ENCODE data around the gene ORC4.

Gene ORC4

GRCh38 chr2:147910990-147911473 is 109.5 kb downstream of the ORC4 start:
- Histone ChIP-seq H3K27me3 (no peaks in the 10 kb centered on the region), H3K9me3 (no peaks in the 10 kb centered on the region), H3K4me3 (ENCODE audit: low read depth in 1 of 2, low read length in 1 of 2) (no peak overlapping the region), H3K36me3 (no peaks in the 10 kb centered on the region), H3K27ac (no peak overlapping the region), H3K4me1 (ENCODE audit: control insufficient read depth in 1 of 2, insufficient read depth in 1 of 2, low read depth in 1 of 2, low read length in 1 of 2) (peaks cover 4 to 8% of the 10 kb centered on the region in 2 experiments)
- TF ChIP-seq CTCF (IDR thresholded peaks at IDR 0.05) = no peak

DNA sequence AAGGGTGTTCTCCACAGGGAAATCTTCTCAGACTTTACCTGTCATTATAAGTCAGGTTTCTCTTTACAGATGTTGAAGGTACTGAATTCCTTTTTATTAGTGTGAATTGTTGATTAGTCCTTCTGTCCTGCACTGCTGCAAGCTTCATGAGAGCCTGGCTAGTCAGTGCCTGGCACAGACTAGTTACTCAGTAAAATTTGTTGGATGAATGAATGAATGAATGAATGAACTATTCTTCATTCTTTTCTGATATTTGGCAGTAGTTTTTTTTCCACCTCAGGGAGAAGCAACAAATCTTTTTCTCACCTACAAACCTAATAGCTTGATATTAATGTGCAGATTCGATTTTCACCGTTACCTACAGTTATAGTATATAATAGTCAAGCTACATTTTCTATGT is 111.4 kb downstream of the ORC4 start:
- Histone ChIP-seq H3K4me1 (ENCODE audit: control insufficient read depth in 1 of 2, insufficient read depth in 1 of 2, low read depth in 1 of 2, low read length in 1 of 2) (peaks cover 4 to 8% of the 10 kb centered on the region in 2 experiments), H3K36me3 (no peaks in the 10 kb centered on the region), H3K9me3 (no peaks in the 10 kb centered on the region), H3K4me3 (ENCODE audit: low read depth in 1 of 2, low read length in 1 of 2) (no peak overlapping the region), H3K27ac (no peak overlapping the region), H3K27me3 (no peaks in the 10 kb centered on the region)
- TF ChIP-seq CTCF (IDR thresholded peaks at IDR 0.05) = no peak

GRCh38 chr2:147904051-147904450 is 116.5 kb downstream of the ORC4 start:
- Histone ChIP-seq H3K4me1 (ENCODE audit: control insufficient read depth in 1 of 2, insufficient read depth in 1 of 2, low read depth in 1 of 2, low read length in 1 of 2) (peaks cover 2 to 3% of the 10 kb centered on the region in 2 experiments), H3K4me3 (ENCODE audit: low read depth in 1 of 2, low read length in 1 of 2) (no peak overlapping the region), H3K9me3 (no peaks in the 10 kb centered on the region), H3K27ac (no peak overlapping the region), H3K36me3 (no peaks in the 10 kb centered on the region), H3K27me3 (no peaks in the 10 kb centered on the region)
- TF ChIP-seq CTCF (IDR thresholded peaks at IDR 0.05) = no peak

- no peak overlapping the region for H3K27ac ChIP-seq
- no peak for TF ChIP-seq CTCF (IDR thresholded peaks at IDR 0.05)
- H3K27me3 ChIP-seq = no peaks in the 10 kb centered on the region
- no peaks in the 10 kb centered on the region for H3K4me1 ChIP-seq (ENCODE audit: control insufficient read depth in 1 of 2, insufficient read depth in 1 of 2, low read depth in 1 of 2, low read length in 1 of 2)
- no peaks in the 10 kb centered on the region for H3K36me3 ChIP-seq
- H3K9me3 ChIP-seq = no peaks in the 10 kb centered on the region
- H3K4me3 ChIP-seq (ENCODE audit: low read depth in 1 of 2, low read length in 1 of 2) = no peak overlapping the region
Observed at GRCh38 chr2:147888680-147889079, 131.9 kb downstream of the ORC4 start.

DNA sequence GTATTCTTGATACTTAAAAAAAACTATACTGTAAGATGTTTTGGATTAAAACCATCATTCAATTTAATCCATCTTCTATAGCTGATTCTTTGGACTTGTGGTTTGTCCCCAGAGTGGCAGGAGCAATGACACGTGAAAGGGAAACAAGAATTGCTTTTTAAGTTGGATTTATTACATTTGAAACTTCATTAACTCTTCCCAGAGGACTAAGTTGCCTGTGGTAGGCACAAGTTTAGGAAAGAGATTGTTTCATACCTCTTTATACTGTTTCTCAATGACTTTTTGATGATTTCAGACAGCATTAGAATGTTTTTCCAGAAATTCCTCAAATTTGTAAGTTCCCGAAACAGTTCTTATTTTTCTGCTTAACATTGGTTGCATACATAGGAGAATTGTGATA is 134.4 kb downstream of the ORC4 start:
- no peak overlapping the region for H3K4me3 ChIP-seq (ENCODE audit: low read depth in 1 of 2, low read length in 1 of 2)
- no peaks in the 10 kb centered on the region for H3K4me1 ChIP-seq (ENCODE audit: control insufficient read depth in 1 of 2, insufficient read depth in 1 of 2, low read depth in 1 of 2, low read length in 1 of 2)
- no peaks in the 10 kb centered on the region for H3K36me3 ChIP-seq
- H3K27ac ChIP-seq = no peak overlapping the region
- H3K9me3 ChIP-seq = no peaks in the 10 kb centered on the region
- no peak for TF ChIP-seq CTCF (IDR thresholded peaks at IDR 0.05)
- H3K27me3 ChIP-seq = no peaks in the 10 kb centered on the region

GRCh38 chr2:147884830-147885229 is 135.7 kb downstream of the ORC4 start:
- no peaks in the 10 kb centered on the region for H3K4me1 ChIP-seq (ENCODE audit: control insufficient read depth in 1 of 2, insufficient read depth in 1 of 2, low read depth in 1 of 2, low read length in 1 of 2)
- no peaks in the 10 kb centered on the region for H3K9me3 ChIP-seq
- no peaks in the 10 kb centered on the region for H3K36me3 ChIP-seq
- no peak overlapping the region for H3K4me3 ChIP-seq (ENCODE audit: low read depth in 1 of 2, low read length in 1 of 2)
- no peak for TF ChIP-seq CTCF (IDR thresholded peaks at IDR 0.05)
- H3K27me3 ChIP-seq = no peaks in the 10 kb centered on the region
- no peak overlapping the region for H3K27ac ChIP-seq

All from neutrophil (primary cell).